CD4-positive, alpha-beta T cell treated with Interleukin-15 for 4 hours (primary cell): ENCODE measurements around the gene C1QTNF3.

Source experiments
- DNase-seq: peaks from one replicate; pipeline ENCODE4 v3.0.0-alpha.2; 2020; ENCODE audit warnings: low spot score

C1QTNF3 gene

DNA sequence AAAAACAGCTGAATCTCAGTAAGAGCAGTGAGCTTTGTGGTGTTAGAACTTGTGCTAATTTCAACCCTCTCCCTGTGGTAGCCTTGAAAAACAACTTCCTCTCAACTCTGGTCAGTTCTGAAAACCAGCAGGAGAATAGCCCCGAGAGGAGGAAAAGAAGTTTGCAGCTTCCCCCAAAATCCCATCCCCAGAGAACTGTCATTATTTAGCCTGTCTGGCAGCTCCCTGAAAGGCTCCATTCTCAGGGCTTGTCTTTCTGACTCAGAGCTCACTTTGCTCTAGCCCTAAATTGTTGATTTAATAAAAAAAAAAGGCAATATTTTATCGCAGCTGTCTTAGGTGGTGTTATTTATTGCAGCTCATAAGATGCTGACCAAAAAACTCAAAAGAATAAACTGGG is 47.1 kb downstream of the C1QTNF3 start:
- DNase-seq, result no peak

DNA sequence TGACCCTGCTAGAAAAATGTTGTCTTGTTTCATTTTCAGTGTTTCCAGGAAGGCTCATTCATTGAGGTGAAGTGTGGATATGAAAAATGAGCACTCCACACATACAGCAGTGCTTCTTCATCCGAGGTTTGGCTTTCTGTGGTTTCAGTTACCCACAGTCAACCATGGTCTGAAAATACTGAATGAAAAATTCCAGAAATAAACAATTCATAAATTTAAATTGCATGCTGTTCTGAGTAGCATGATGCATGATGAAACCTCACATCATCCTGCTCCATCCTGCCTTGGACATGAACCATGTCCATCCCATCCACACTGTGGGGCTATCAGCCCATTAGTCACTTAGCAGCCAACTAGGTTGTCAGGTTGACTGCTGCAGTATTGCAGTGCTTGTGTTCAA is 48.2 kb downstream of the C1QTNF3 start:
- no peak for DNase-seq

DNA sequence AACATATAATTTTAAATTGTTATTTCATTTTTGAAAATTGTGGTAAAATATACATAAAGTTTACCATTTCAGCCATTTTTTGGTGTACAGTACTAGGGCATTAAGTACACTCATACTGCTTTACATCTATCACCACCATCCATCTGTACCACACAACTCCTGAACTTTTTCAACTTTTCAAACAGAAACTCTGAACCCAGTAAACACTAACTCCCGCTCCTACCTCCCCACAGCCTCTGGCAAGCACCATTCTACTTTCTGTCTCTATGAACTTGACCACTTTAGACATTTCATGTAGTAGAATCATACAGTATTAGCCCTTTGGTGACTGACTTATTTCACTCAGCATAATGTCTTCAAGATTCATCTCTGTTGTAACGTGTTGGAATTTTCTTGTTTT is 50.1 kb downstream of the C1QTNF3 start:
- no peak for DNase-seq

GRCh38 chr5:33985447-33985846 is 57.6 kb downstream of the C1QTNF3 start:
- DNase-seq, result no peak

DNA sequence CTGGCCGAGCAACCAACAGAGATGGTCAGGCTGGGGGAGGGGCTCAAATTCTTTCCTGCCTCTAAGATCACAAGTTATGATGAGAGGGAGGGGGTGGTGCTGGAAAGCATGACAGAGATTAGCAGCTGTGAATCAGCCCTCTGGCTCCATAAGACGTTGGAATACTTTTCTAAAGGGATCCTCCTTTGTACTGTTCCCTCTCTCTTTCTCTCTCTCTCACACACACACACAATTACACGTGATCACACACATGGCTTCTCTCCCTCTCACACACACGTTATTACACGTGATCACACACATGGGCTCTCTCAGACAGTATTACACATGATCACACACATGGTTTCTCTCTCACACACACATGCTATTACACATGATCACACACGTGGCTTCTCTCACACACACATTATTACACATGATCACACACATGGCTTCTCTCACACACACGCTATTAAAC is 58.3 kb downstream of the C1QTNF3 start, which contains the start of gene SLC45A2:
SLC45A2 (minus strand) TSS at position 23 of the 454 bp plus-strand sequence. CDS start 110 bp downstream, outside the sequence.
- no peak for DNase-seq

- no peak for DNase-seq
Observed at GRCh38 chr5:33984178-33984577, 58.8 kb downstream of the C1QTNF3 start.

DNA sequence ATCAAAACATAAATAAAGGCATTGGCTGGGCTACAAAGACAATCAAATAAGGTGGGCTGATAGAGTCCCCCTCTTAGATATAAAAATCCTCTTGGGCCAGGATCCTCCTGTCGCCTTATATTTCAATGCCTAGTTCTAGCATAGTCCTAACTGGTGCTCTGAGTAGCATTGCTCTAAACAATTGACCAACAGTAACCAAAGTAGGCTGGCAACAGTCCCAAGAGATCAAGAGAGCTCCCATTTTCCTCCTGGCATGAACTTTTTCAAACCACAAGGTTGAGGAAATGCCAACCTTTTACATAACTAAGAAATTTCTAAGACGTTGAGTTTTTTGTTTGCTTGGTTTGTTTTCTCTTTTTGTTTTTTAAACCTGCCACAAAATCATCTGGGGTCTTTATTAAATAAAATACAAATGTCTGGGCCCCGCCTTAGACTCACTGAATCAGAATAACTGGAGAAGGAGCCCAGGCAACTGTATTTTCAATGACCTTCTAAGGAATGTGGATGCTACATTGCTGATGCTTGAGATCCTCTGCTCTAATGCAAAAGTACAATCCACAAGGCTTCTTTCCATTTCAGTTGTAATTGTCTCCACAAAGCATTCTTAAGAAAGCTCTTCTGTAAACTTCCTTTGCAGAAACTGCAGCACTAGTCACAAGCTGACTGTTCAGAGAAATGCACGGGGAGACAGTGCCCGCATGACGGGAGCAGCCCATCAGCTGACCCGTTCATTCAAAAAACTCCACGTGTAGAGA is 61.4 kb downstream of the C1QTNF3 start:
- no peak for DNase-seq

DNA sequence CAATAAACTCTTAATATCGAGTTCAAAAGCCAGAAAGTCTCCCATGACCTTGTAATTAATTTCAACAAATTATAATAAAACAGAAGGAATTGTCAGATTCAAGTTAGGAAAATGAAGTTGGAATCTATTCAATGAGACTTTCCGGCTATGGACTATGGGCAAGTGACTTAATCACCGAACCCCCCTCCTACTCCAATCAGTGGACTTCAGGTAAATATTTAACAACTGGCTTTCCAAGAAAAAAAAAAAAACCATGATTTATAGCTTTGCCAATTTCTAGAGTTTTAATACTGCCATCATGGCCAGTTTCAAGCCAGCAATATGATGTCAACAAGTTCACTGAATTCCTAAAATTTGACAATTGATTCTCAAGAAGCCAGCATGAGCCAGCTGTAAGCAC is 63.0 kb downstream of the C1QTNF3 start:
- DNase-seq, result no peak

- DNase-seq, result no peak
Observed at GRCh38 chr5:33978306-33978705, 64.7 kb downstream of the C1QTNF3 start.

DNA sequence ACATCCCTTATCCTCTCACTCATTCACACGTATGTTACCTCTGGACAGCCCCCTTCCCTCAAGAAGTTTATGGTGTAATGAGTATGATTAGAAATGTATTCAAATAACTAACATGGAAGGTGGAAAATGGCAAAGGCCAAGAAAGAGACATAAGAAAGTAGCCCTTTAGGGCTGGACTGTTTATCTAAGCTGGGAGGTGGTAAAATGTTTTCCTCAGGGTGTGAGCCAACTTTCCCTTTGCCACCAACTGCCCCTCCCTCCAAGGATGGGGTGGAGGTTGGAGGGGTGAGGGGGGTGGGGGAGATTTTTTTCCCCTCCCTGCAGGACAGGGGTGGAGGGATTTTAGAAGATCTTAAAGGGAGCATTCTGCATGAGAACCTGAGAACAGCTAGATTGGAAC is 66.7 kb downstream of the C1QTNF3 start:
- no peak for DNase-seq

DNA sequence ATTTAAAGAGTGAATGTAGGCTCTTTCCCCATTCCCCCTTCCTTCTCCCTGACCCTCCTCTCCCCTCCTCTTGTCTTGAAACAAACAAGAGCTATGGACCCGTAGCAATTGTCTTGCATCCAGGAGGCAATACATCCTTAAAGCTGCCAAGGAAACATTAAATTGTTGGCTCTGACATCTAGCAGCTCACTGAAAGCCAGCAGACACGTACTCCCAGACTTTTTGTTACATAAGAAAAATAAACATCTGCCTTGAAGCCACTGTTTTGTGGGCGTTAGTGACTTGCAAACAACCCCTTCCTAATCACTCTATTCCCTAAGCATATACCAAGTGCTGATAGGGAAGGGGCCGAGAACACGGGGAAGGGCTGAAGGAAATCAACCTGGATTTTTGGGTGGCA is 67.2 kb downstream of the C1QTNF3 start:
- DNase-seq, result no peak

GRCh38 chr5:33973271-33973670 is 69.7 kb downstream of the C1QTNF3 start:
- DNase-seq, result no peak

DNA sequence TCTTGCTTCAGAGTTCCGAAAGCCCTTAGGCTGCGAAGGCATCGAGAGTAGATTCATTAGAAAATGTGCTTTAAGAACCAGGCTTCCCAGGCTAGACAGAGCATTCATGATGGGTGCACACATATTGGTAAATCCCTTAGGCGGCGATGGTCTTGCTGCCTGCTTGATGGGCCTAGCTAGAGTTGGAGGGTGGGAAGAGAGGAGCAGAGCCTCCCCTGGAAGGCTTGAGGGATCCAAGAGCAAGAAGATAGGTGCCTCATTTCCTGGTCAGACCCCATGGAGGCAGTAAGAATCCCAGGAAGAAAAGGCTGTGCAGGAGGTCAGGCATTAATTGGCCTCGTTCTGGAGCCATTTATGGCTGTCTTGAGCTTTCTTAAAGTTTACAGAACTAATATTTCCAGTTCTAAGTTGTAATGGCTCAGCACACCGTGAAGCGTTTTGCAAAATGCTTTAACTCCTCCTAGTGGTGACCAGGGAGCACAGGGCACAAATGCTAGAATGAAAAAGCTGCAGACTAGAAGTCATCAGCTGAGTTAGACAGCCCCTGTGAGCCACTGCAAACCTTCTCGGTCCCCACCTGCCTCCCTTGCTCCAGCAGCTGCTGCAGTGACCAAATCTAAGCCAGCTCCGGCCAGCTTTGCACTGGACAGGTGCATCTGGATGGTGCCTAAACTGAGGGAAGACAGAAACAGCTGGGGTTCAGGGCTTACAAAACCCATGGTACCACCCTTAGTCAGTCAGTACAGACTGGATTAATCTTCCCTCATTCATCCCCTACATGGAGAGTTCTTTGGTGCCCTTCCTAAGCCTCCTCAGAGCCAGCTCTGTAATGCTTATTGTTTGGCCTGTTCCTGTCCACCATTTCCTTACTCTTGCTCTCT is 73.2 kb downstream of the C1QTNF3 start:
- DNase-seq, result peak; percentile 12

GRCh38 chr5:33968211-33969005 is 74.6 kb downstream of the C1QTNF3 start:
- DNase-seq, result no peak
